H1 (cell line): Measurements from ENCODE around the gene VASH1. TPM values are rescaled to one million over a fixed set of nuclear protein-coding genes. Genes with fewer than 3 reads are reported as not detected.

ENCODE experiments used
- CTCF ChIA-PET: fragments of 300-600 bp; sonication (Branson Sonifier 250); formaldehyde crosslinking; loops from one replicate; lab custom pipeline; 2021; ENCODE audit not compliant: partially characterized antibody; lab: Charles Lee
- POLR2A ChIA-PET: fragments of 300-600 bp; sonication (Branson Sonifier 250); formaldehyde crosslinking; loops from one replicate; lab custom pipeline; 2021; ENCODE audit warnings: inconsistent platforms; ENCODE audit not compliant: partially characterized antibody; lab: Charles Lee
- DNase-seq, 2 experiments: peaks; one replicate each; pipeline versions ENCODE4 v3.0.0 to v3.0.0-alpha.2; 2010 to 2022; ENCODE audit warnings: low spot score in 2 of 2, low read depth in 1 of 2, mixed read lengths in 1 of 2
- FAIRE-seq: peaks from 2 replicates; lab custom pipeline; 2011; peaks lifted over from hg19 to GRCh38; lab: Jason Lieb, UNC
- H2AFZ ChIP-seq: 2 replicates; pipeline ENCODE4 v1.8.1; 2012; ENCODE audit warnings: low read length, inconsistent platforms
- H2AK5ac ChIP-seq: 2 replicates; pipeline ENCODE4 v1.6.1; 2013; ENCODE audit warnings: low read depth, low read length
- H2BK120ac ChIP-seq: replicated peaks from 2 replicates; pipeline ENCODE3; 2013; ENCODE audit warnings: low read depth, low read length, inconsistent platforms
- H2BK12ac ChIP-seq: 2 replicates; pipeline ENCODE4 v1.6.1; 2013; ENCODE audit warnings: low read depth, low read length
- H2BK15ac ChIP-seq: 2 replicates; pipeline ENCODE4 v1.6.1; 2013; ENCODE audit warnings: low read length
- H2BK20ac ChIP-seq: 2 replicates; pipeline ENCODE4 v1.6.1; 2013; ENCODE audit warnings: low read length
- H2BK5ac ChIP-seq: 2 replicates; pipeline ENCODE4 v1.6.1; 2013; ENCODE audit warnings: low read depth, low read length
- H3K14ac ChIP-seq: 2 replicates; pipeline ENCODE4 v1.6.1; 2013; ENCODE audit warnings: inconsistent platforms; ENCODE audit not compliant: insufficient read length
- H3K18ac ChIP-seq: 2 replicates; pipeline ENCODE4 v1.6.1; 2013; ENCODE audit warnings: low read length; ENCODE audit errors: extremely low read depth
- H3K23ac ChIP-seq: 2 replicates; pipeline ENCODE4 v1.6.1; 2013; ENCODE audit warnings: inconsistent platforms; ENCODE audit not compliant: insufficient read length
- H3K23me2 ChIP-seq: 2 replicates; pipeline ENCODE4 v1.6.1; 2013; ENCODE audit warnings: low read depth, low read length
- H3K27ac ChIP-seq: 2 replicates; pipeline ENCODE4 v1.6.1; 2011; ENCODE audit warnings: low read depth, low read length, inconsistent platforms
- H3K27me3 ChIP-seq, 4 experiments: replicated peaks in 1 of 4; 1 replicate in 1 of 4; 2 replicates in 3 of 4; pipeline versions ENCODE4 v1.6.1 to v1.8.1; 2011 to 2013; ENCODE audit warnings: low read length in 3 of 4, mild to moderate bottlenecking in 3 of 4, inconsistent platforms in 2 of 4, mixed read lengths in 2 of 4, moderate library complexity in 1 of 4; ENCODE audit not compliant: control insufficient read depth in 3 of 4, insufficient read depth in 3 of 4; ENCODE audit errors: extremely low read depth in 1 of 4
- H3K36me3 ChIP-seq, 4 experiments: 2 replicates each; pipeline versions ENCODE4 v1.6.1 to v1.8.1; 2011 to 2013; ENCODE audit warnings: mild to moderate bottlenecking in 4 of 4, low read length in 3 of 4, moderate library complexity in 2 of 4, control low read depth in 1 of 4, inconsistent platforms in 1 of 4; ENCODE audit not compliant: insufficient read depth in 4 of 4, control insufficient read depth in 2 of 4
- H3K4ac ChIP-seq: replicated peaks from 2 replicates; pipeline ENCODE3; 2013; ENCODE audit warnings: low read length, low read depth, mixed read lengths, inconsistent platforms; ENCODE audit not compliant: insufficient read length
- H3K4me1 ChIP-seq, 4 experiments: replicated peaks in 1 of 4; 1 replicate in 1 of 4; 2 replicates in 3 of 4; pipeline versions ENCODE4 v1.6.1 to v1.8.1; 2011 to 2013; ENCODE audit warnings: low read length in 3 of 4, inconsistent platforms in 2 of 4, mixed read lengths in 1 of 4; ENCODE audit not compliant: insufficient read depth in 4 of 4, control insufficient read depth in 3 of 4
- H3K4me2 ChIP-seq, 2 experiments: 2 replicates each; pipeline versions ENCODE4 v1.6.1 to v1.8.1; 2011 to 2013; ENCODE audit warnings: low read depth in 2 of 2, low read length in 2 of 2, control low read depth in 1 of 2, inconsistent platforms in 1 of 2, mild to moderate bottlenecking in 1 of 2; ENCODE audit not compliant: insufficient read depth in 1 of 2
- H3K4me3 ChIP-seq, 4 experiments: fragments of 200-600, 300-600 bp in 1 of 4; sonication (generic), shearing (Covaris generic), sonication (Bioruptor Twin) in 1 of 4; 2 replicates each; pipeline versions ENCODE4 v1.5.1 to v1.8.1; 2011 to 2016; ENCODE audit warnings: low read length in 4 of 4, low read depth in 3 of 4, control low read depth in 2 of 4, inconsistent platforms in 2 of 4, mild to moderate bottlenecking in 2 of 4, mixed read lengths in 1 of 4, moderate library complexity in 1 of 4; ENCODE audit not compliant: insufficient read depth in 2 of 4; ENCODE audit errors: extremely low read depth in 1 of 4
- H3K56ac ChIP-seq: replicated peaks from 2 replicates; pipeline ENCODE3; 2013; ENCODE audit warnings: low read depth, mild to moderate bottlenecking, mixed read lengths, low read length, inconsistent platforms; ENCODE audit not compliant: insufficient read length
- H3K79me1 ChIP-seq: 2 replicates; pipeline ENCODE4 v1.6.1; 2013; ENCODE audit warnings: low read depth, low read length, control low read depth
- H3K79me2 ChIP-seq, 2 experiments: 2 replicates each; pipeline versions ENCODE4 v1.6.1 to v1.8.1; 2012 to 2013; ENCODE audit warnings: low read length in 2 of 2, mild to moderate bottlenecking in 2 of 2, inconsistent platforms in 1 of 2; ENCODE audit not compliant: insufficient read depth in 2 of 2, control insufficient read depth in 1 of 2
- H3K9ac ChIP-seq, 4 experiments: replicated peaks in 1 of 4; 1 replicate in 1 of 4; 2 replicates in 3 of 4; pipeline versions ENCODE4 v1.6.1 to v1.8.1; 2011 to 2013; ENCODE audit warnings: low read depth in 3 of 4, low read length in 3 of 4, control low read depth in 2 of 4, mild to moderate bottlenecking in 2 of 4, moderate library complexity in 2 of 4, inconsistent platforms in 1 of 4; ENCODE audit errors: extremely low read depth in 1 of 4
- H3K9me3 ChIP-seq, 2 experiments: 2 replicates each; pipeline versions ENCODE4 v1.6.1 to v1.8.1; 2012 to 2013; ENCODE audit warnings: mild to moderate bottlenecking in 2 of 2, moderate library complexity in 2 of 2, control low read depth in 1 of 2, inconsistent platforms in 1 of 2, low read depth in 1 of 2, low read length in 1 of 2, mixed read lengths in 1 of 2; ENCODE audit not compliant: insufficient read depth in 2 of 2
- H4K20me1 ChIP-seq, 2 experiments: replicated peaks in 1 of 2; 2 replicates each; pipeline versions ENCODE3 to v1.8.1; 2011 to 2013; ENCODE audit warnings: inconsistent platforms in 2 of 2, low read length in 2 of 2, mild to moderate bottlenecking in 1 of 2; ENCODE audit not compliant: insufficient read depth in 2 of 2, control insufficient read depth in 1 of 2
- H4K5ac ChIP-seq: 2 replicates; pipeline ENCODE4 v1.6.1; 2013; ENCODE audit warnings: low read length, low read depth, mixed read lengths, inconsistent platforms; ENCODE audit not compliant: insufficient read length
- H4K8ac ChIP-seq: 2 replicates; pipeline ENCODE4 v1.8.0; 2013; ENCODE audit warnings: mild to moderate bottlenecking, moderate library complexity, low read length, inconsistent platforms; ENCODE audit not compliant: insufficient read depth; ENCODE audit errors: extremely low read depth
- H4K91ac ChIP-seq: replicated peaks from 2 replicates; pipeline ENCODE3; 2013; ENCODE audit warnings: low read length, mixed read lengths, inconsistent platforms; ENCODE audit not compliant: insufficient read length
- BACH1 ChIP-seq: IDR thresholded peaks from 2 replicates; pipeline ENCODE4 v1.6.1; 2012; ENCODE audit warnings: low read length, improper control_type of control experiment
- CBX5 ChIP-seq: fragments of 300-800, 300-1000 bp; sonication (generic); IDR thresholded peaks from 2 replicates; pipeline ENCODE4 v1.7.1; 2016; ENCODE audit warnings: antibody characterized with exemption, low read length, low read depth
- CEBPB ChIP-seq: IDR thresholded peaks from 2 replicates; pipeline ENCODE4 v1.6.1; 2012; ENCODE audit warnings: low read depth, low read length
- CHD1 ChIP-seq: IDR thresholded peaks from 2 replicates; pipeline ENCODE4 v1.6.1; 2012; ENCODE audit warnings: low read depth, low read length, improper control_type of control experiment
- CHD2 ChIP-seq: IDR thresholded peaks from 2 replicates; pipeline ENCODE4 v1.6.1; 2012; ENCODE audit warnings: low read length, improper control_type of control experiment
- JUN ChIP-seq: IDR thresholded peaks from 2 replicates; pipeline ENCODE4 v1.6.1; 2011; ENCODE audit warnings: low read depth, mild to moderate bottlenecking, improper control_type of control experiment, low read length
- KDM5A ChIP-seq: fragments of 200-600 bp; IDR thresholded peaks from 2 replicates; pipeline ENCODE4 v1.7.1; 2012; ENCODE audit warnings: mild to moderate bottlenecking, low read length, inconsistent platforms, mixed read lengths
- RNF2 ChIP-seq: fragments of 200-900, 300-1000 bp; sonication (generic); IDR thresholded peaks from 2 replicates; pipeline ENCODE4 v1.7.1; 2016; ENCODE audit warnings: borderline replicate concordance, low read depth, mild to moderate bottlenecking, antibody characterized with exemption, low read length; ENCODE audit not compliant: poor library complexity, severe bottlenecking; ENCODE audit errors: missing control alignments
- SP4 ChIP-seq: IDR thresholded peaks from 2 replicates; pipeline ENCODE4 v1.6.1; 2012; ENCODE audit warnings: low read length, inconsistent platforms
- SUZ12 ChIP-seq: fragments of 200-600 bp; sonication (generic); IDR thresholded peaks from 2 replicates; pipeline ENCODE4 v1.6.1; 2012; ENCODE audit warnings: mild to moderate bottlenecking, inconsistent platforms, low read length, moderate library complexity, mixed read lengths
- TBP ChIP-seq: IDR thresholded peaks from 2 replicates; pipeline ENCODE4 v1.6.1; 2011; ENCODE audit warnings: low read depth, low read length, improper control_type of control experiment
- TCF12 ChIP-seq: IDR thresholded peaks from 2 replicates; pipeline ENCODE4 v1.6.1; 2011; ENCODE audit warnings: low read depth, mild to moderate bottlenecking, low read length
- YY1 ChIP-seq: IDR thresholded peaks from 2 replicates; pipeline ENCODE4 v1.6.1; 2011; ENCODE audit warnings: low read depth, mild to moderate bottlenecking, low read length
- WGBS, 2 experiments: shearing (Covaris generic) in 1 of 2; methylation state at CpG; one replicate each; pipeline versions ENCODE4 v1.1.6 to v1.1.7; 2013 to 2015; ENCODE audit warnings: low lambda C conversion rate in 2 of 2, mixed read lengths in 2 of 2, inconsistent platforms in 1 of 2, low coverage in 1 of 2, missing lambda C conversion rate in 1 of 2; ENCODE audit not compliant: insufficient replicate concordance in 2 of 2, insufficient coverage in 1 of 2, insufficient read length in 1 of 2; ENCODE audit errors: extremely low coverage in 1 of 2, missing lambda C conversion rate in 1 of 2; 5-methylcytosine and 5-hydroxymethylcytosine counted together
- polyA plus RNA-seq, 7 experiments: library from polyadenylated mRNA; depleted of rRNA in 3 of 7; stranded (reverse) in 5 of 7; unstranded in 2 of 7; fragments of >200 nt in 5 of 7; fragments of 200-250 nt in 2 of 7; gene quantifications; 1 replicate in 5 of 7; 2 replicates in 1 of 7; 4 replicates in 1 of 7; pipeline versions ENCODE4 v1.2.1 to v1.2.3, GENCODE V29; 2011 to 2013; ENCODE audit warnings: missing spikeins in 2 of 7, mixed read lengths in 2 of 7
- total RNA-seq: library from RNA; stranded (reverse); fragmentation: NEBNext Ultra II Directional; extraction: Animal tissue kit (Norgen Biotek cat#: 25700); gene quantifications from 2 replicates; pipeline ENCODE4 v1.2.1, GENCODE V29; 2021
- TF ChIP-seq, protein P1 (sequence below): IDR thresholded peaks from 2 replicates; pipeline ENCODE4 v1.6.1; 2012; ENCODE audit warnings: low read length, inconsistent platforms

Gene VASH1
- total and polyA plus RNA-seq, 2 of the 8 experiments (the other 6 are each of a cell fraction or from before 2014, with no cell fraction given) = 3.1 to 6.4 TPM

DNA sequence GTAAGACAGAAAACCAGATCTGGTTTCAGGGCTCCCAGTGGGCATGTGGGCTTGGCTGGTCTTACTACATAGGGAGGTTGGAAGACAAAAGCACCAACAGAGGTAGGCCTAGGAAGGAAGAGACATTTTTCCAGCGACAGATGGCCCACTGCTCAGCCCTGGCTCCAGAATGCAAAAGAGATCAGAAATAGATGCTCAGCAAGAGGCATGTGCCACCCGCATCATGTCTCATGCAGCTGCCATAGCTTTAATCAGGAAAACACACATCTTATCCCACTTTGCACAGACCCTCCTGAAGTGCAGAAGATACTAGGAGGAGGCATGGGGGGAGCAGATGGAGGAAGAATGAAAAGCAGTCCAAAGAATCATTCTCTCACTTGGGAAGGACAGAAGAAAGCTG is 25.3 kb downstream of the VASH1 start:
- Histone ChIP-seq H3K27me3 (no peaks in the 10 kb centered on the region), H3K18ac (no peak overlapping the region), H3K23ac (no peak overlapping the region), H3K23me2 (no peaks in the 10 kb centered on the region), H3K79me1 (no peaks in the 10 kb centered on the region), H2BK12ac (no peak overlapping the region), H3K56ac (no peak overlapping the region), H2BK120ac (no peak overlapping the region), H4K5ac (no peak overlapping the region), H3K79me2 (no peaks in the 10 kb centered on the region), H3K14ac (no peak overlapping the region), H3K4me3 (no peak overlapping the region), H2BK5ac (no peak overlapping the region), H3K9ac (no peak overlapping the region), H2BK20ac (no peak overlapping the region), H3K27ac (no peak overlapping the region), H3K4me2 (no peak overlapping the region), H2AK5ac (no peak overlapping the region), H2AFZ (no peak overlapping the region), H3K4ac (no peak overlapping the region), H3K36me3 (peaks cover 10 to 34% (median 28%) of the 10 kb centered on the region in 4 experiments; a peak in 7 of 8 replicates), H3K9me3 (no peaks in the 10 kb centered on the region), H4K8ac (no peak overlapping the region), H4K20me1 (peaks cover 2 to 4% of the 10 kb centered on the region in 2 experiments), H3K4me1 (no peaks in the 10 kb centered on the region), H4K91ac (no peak overlapping the region), H2BK15ac (no peak overlapping the region)
- FAIRE-seq (no peak), DNase-seq (peak in 1 of 2 experiments; percentile 22)
- CTCF ChIA-PET = interaction anchor here (2.5 to 13.7 kb wide), 6 partner anchors 17 to 90 kb away, joined by 6 to 234 read pairs (median 41); no protein-coding TSS in a partner anchor
- POLR2A ChIA-PET = interaction anchor here (2.9 kb wide), 1 partner anchor 10 kb away, joined by 8 read pairs; no protein-coding TSS in a partner anchor
- WGBS, 2 experiments = 92% methylated on average over 2 of the region's 2 CpGs; no CpG with 5 or more reads in 1 of the 2 experiments
- TF ChIP-seq SUZ12 (no peak), SP4 (no peak), CHD2 (no peak), YY1 (no peak), CEBPB (no peak), KDM5A (no peak), TBP (no peak), RNF2 (no peak), BACH1 (no peak), CBX5 (no peak), CHD1 (no peak), TCF12 (no peak), JUN (no peak)
- TF ChIP-seq, protein P1, sequence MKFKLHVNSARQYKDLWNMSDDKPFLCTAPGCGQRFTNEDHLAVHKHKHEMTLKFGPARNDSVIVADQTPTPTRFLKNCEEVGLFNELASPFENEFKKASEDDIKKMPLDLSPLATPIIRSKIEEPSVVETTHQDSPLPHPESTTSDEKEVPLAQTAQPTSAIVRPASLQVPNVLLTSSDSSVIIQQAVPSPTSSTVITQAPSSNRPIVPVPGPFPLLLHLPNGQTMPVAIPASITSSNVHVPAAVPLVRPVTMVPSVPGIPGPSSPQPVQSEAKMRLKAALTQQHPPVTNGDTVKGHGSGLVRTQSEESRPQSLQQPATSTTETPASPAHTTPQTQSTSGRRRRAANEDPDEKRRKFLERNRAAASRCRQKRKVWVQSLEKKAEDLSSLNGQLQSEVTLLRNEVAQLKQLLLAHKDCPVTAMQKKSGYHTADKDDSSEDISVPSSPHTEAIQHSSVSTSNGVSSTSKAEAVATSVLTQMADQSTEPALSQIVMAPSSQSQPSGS = no peak
